ENCODE results near the gene LCN10.
A peak's percentile ranks its signal among the peaks of the same experiment; 100 is the strongest.

The LCN10 gene

DNA sequence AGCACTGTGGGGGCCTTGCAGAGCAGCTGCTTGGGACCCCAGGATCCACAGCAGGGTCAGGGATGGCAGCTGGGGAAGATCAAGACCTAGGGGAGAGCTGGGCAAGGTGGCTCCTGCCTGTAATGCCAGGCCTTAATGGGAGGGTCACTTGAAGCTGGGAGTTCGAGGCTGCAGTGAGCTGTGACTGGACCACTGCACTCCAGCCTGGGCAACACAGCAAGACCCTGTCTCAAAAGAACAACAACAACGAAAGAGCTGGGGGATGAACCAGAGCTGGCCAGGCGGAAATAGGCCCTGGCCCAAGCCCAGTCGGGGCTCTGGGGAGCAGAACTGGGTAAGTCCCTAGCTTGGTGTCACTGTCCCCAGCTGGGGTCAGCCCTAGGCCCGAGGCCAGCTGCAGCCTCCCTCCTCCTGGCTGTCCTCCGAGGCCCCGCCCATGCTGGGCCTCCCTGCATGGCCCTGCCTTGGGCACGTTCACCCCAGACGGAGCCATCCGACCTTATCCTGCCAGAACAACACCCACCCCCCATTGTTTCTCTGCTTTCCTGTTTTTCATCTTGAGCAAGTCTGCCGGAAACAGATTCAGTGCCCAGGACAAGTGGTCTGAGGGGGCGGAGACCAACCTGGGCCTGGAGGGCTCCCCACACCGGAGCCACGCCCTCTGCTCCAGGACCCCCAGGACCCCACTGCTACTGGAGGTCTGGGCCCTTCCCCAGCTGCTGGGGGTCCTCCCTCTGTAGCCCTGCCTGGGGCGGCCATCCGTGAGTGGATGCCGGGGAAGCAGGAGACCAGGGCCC is 28.4 kb downstream of the LCN10 start:
- Histone ChIP-seq H3K27ac (replicated peaks) (no peak overlapping the region), H3K4me3 (replicated peaks; ENCODE audit: insufficient read depth, low read length) (no peak overlapping the region), H3K27me3 (ENCODE audit: insufficient read depth, poor library complexity, severe bottlenecking) (no peaks in the 10 kb centered on the region)
- DNase-seq (ENCODE audit: low read depth in 1 of 2, low spot score in 1 of 2) = no peak
- no peak for TF ChIP-seq GABPA (IDR thresholded peaks at IDR 0.05; ENCODE audit: low read depth)
- TF ChIP-seq, protein P1, sequence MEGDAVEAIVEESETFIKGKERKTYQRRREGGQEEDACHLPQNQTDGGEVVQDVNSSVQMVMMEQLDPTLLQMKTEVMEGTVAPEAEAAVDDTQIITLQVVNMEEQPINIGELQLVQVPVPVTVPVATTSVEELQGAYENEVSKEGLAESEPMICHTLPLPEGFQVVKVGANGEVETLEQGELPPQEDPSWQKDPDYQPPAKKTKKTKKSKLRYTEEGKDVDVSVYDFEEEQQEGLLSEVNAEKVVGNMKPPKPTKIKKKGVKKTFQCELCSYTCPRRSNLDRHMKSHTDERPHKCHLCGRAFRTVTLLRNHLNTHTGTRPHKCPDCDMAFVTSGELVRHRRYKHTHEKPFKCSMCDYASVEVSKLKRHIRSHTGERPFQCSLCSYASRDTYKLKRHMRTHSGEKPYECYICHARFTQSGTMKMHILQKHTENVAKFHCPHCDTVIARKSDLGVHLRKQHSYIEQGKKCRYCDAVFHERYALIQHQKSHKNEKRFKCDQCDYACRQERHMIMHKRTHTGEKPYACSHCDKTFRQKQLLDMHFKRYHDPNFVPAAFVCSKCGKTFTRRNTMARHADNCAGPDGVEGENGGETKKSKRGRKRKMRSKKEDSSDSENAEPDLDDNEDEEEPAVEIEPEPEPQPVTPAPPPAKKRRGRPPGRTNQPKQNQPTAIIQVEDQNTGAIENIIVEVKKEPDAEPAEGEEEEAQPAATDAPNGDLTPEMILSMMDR (IDR thresholded peaks at IDR 0.05; ENCODE audit: insufficient read depth, low read length) = no peak
- TF ChIP-seq SPI1 (IDR thresholded peaks at IDR 0.05; ENCODE audit: borderline replicate concordance, low read depth) = no peak
- no peak for TF ChIP-seq POLR2AphosphoS5 (IDR thresholded peaks at IDR 0.05; ENCODE audit: low read depth)
- TF ChIP-seq, protein P2, sequence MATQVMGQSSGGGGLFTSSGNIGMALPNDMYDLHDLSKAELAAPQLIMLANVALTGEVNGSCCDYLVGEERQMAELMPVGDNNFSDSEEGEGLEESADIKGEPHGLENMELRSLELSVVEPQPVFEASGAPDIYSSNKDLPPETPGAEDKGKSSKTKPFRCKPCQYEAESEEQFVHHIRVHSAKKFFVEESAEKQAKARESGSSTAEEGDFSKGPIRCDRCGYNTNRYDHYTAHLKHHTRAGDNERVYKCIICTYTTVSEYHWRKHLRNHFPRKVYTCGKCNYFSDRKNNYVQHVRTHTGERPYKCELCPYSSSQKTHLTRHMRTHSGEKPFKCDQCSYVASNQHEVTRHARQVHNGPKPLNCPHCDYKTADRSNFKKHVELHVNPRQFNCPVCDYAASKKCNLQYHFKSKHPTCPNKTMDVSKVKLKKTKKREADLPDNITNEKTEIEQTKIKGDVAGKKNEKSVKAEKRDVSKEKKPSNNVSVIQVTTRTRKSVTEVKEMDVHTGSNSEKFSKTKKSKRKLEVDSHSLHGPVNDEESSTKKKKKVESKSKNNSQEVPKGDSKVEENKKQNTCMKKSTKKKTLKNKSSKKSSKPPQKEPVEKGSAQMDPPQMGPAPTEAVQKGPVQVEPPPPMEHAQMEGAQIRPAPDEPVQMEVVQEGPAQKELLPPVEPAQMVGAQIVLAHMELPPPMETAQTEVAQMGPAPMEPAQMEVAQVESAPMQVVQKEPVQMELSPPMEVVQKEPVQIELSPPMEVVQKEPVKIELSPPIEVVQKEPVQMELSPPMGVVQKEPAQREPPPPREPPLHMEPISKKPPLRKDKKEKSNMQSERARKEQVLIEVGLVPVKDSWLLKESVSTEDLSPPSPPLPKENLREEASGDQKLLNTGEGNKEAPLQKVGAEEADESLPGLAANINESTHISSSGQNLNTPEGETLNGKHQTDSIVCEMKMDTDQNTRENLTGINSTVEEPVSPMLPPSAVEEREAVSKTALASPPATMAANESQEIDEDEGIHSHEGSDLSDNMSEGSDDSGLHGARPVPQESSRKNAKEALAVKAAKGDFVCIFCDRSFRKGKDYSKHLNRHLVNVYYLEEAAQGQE (IDR thresholded peaks at IDR 0.05; ENCODE audit: insufficient replicate concordance, low read depth) = no peak

DNA sequence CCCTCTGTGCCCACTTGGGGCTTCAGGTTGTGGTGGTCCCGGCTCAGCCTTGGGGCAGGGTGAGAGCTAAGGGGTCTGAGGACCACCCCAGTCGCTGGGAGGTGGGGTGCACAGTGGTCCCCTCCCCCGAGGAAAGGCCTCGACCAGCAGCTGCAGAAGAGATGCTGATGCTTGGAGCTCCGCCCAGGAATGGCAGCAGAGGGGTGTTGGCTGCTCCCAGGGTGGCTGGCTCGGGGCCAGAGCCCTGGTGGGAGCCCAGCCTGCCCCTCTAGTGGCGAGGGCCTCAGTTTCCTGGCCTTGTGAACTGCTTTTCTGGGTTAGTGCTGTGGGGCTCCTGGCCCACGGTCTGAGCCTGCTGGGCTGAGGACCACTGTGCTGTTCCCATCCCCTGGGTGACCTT is 29.2 kb downstream of the LCN10 start:
- H3K27me3 ChIP-seq (ENCODE audit: insufficient read depth, poor library complexity, severe bottlenecking) = no peaks in the 10 kb centered on the region
- TF ChIP-seq SPI1 (IDR thresholded peaks at IDR 0.05; ENCODE audit: borderline replicate concordance, low read depth) (no peak), GABPA (IDR thresholded peaks at IDR 0.05; ENCODE audit: low read depth) (no peak), POLR2AphosphoS5 (IDR thresholded peaks at IDR 0.05; ENCODE audit: low read depth) (no peak)
- TF ChIP-seq, protein P1 (IDR thresholded peaks at IDR 0.05; ENCODE audit: insufficient read depth, low read length) = no peak
- TF ChIP-seq, protein P2 (IDR thresholded peaks at IDR 0.05; ENCODE audit: insufficient replicate concordance, low read depth) = no peak
- no peak overlapping the region; the same call in 1 of the 2 replicates for H3K4me3 ChIP-seq (replicated peaks; ENCODE audit: insufficient read depth, low read length)
- no peak for DNase-seq (ENCODE audit: low read depth in 1 of 2, low spot score in 1 of 2)
- no peak overlapping the region for H3K27ac ChIP-seq (replicated peaks)

DNA sequence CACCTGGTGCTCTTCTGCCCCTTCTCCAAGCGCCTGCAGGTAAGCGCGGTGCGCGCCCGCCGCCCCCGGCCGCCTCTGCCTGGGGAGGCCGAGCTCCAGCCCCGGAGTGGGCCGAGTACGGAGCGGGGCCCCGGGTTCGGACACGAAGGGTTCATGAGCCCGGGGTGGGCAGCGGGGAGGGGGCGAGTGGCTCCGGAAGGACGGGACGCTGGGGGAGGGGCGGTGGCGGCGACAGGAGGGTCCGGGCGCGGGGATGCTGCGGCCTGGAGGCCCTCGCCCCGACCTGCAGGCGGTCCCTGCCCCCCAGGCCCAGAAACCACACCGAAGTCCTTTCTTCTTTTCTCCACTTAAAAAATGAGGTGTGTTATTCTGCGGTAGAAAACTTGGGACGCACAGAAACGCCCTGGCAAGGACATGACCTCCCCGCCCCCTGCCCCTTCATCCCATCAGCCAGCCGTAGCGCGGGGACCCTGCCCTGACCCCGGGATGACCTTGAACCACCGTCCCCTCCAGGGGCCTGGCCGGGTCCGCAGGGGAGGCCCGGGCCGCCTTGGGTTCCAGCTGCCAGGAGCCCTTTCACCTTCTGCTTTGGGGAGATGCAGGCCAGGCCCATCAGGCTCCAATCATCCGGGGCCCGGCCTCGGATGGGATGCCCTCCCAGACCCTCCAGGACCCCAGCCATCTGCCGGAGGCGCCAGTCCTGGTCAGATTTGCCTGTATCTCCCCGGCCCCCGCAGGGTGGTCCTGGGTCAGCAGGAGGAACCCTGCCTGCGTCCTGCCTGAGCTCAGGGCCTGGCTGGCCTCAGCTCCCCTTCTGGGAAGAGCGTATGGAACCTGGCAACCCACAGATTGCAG is 29.8 kb downstream of the LCN10 start:
- H3K4me3 ChIP-seq (replicated peaks; ENCODE audit: insufficient read depth, low read length) = peak overlapping the region; percentile 49
- H3K27ac ChIP-seq (replicated peaks) = no peak overlapping the region
- TF ChIP-seq, protein P1 (IDR thresholded peaks at IDR 0.05; ENCODE audit: insufficient read depth, low read length) = no peak
- no peak for TF ChIP-seq GABPA (IDR thresholded peaks at IDR 0.05; ENCODE audit: low read depth)
- TF ChIP-seq, protein P2 (IDR thresholded peaks at IDR 0.05; ENCODE audit: insufficient replicate concordance, low read depth) = no peak
- no peaks in the 10 kb centered on the region for H3K27me3 ChIP-seq (ENCODE audit: insufficient read depth, poor library complexity, severe bottlenecking)
- DNase-seq (ENCODE audit: low read depth in 1 of 2, low spot score in 1 of 2) = no peak
